K562 (cell line): ENCODE data around the gene ARRDC5. TPM values are rescaled to one million over a fixed set of nuclear protein-coding genes. Genes with fewer than 3 reads are reported as not detected.
"Not testable (repeated sequence)": the region's sequence is repeated elsewhere in the genome, so short reads cannot be mapped to it uniquely, and the experiment has no call there.

ENCODE experiments used
- ATAC-seq: fragments of 200-7000 bp; cut with Tn5 transposase; 3 replicates; pipeline ENCODE4 v1.9.1; 2020; ENCODE audit warnings: moderate library complexity
- BruUV-seq: library from RNA; stranded (reverse); fragments of 400-500 nt; replicated peaks from 2 replicates; lab custom pipeline; 2021; lab: Mats Ljungman, UMichigan
- CTCF ChIA-PET: fragments of 300-600 bp; formaldehyde crosslinking; extraction: SDS; loops from one replicate; lab custom pipeline; 2021; ENCODE audit warnings: low intra/inter-chr PET ratio; lab: Yijun Ruan, JAX
- POLR2A ChIA-PET: fragments of 300-600, 350-650 bp; sonication (Branson Sonifier 250); formaldehyde crosslinking; extraction: SDS; loops from one replicate; lab custom pipeline; 2021; ENCODE audit warnings: antibody characterized with exemption, inconsistent platforms; lab: Yijun Ruan, JAX
- DNase-seq, 4 experiments: peaks; one replicate each; pipeline versions ENCODE4 v3.0.0 to v3.0.0-alpha.2; 2011 to 2018; ENCODE audit warnings: low spot score in 3 of 4, mixed read lengths in 3 of 4; ENCODE audit errors: extremely low read depth in 1 of 4
- FAIRE-seq: peaks from 2 replicates; lab custom pipeline; 2011; peaks lifted over from hg19 to GRCh38; lab: Jason Lieb, UNC
- H2AFZ ChIP-seq: 2 replicates; pipeline ENCODE4 v1.6.0; 2011; ENCODE audit warnings: low read depth, low read length, control low read depth, inconsistent platforms
- H3K27ac ChIP-seq: fragments of 200-600 bp; 3 replicates; pipeline ENCODE4 v1.8.0; 2011; ENCODE audit warnings: low read depth, mild to moderate bottlenecking, control low read depth, inconsistent platforms, low read length, moderate library complexity, mixed read lengths; ENCODE audit errors: extremely low read depth
- H3K27me3 ChIP-seq, 2 experiments: fragments of 300-600 bp in 1 of 2; 2 replicates in 1 of 2; 3 replicates in 1 of 2; pipeline versions ENCODE4 v1.6.0 to v1.8.0; 2011; ENCODE audit warnings: inconsistent platforms in 2 of 2, low read length in 2 of 2, mild to moderate bottlenecking in 1 of 2, mixed read lengths in 1 of 2, moderate library complexity in 1 of 2; ENCODE audit not compliant: control insufficient read depth in 2 of 2, insufficient read depth in 2 of 2
- H3K36me3 ChIP-seq: fragments of 300-600 bp; 3 replicates; pipeline ENCODE4 v1.8.0; 2011; ENCODE audit warnings: mild to moderate bottlenecking, low read length, inconsistent platforms; ENCODE audit not compliant: control insufficient read depth, insufficient read depth
- H3K4me1 ChIP-seq, 2 experiments: fragments of 200-600 bp in 1 of 2; replicated peaks in 1 of 2; 2 replicates in 1 of 2; 3 replicates in 1 of 2; pipeline versions ENCODE4 v1.5.1 to v1.8.0; 2011; ENCODE audit warnings: inconsistent platforms in 2 of 2, low read length in 2 of 2, mild to moderate bottlenecking in 1 of 2, mixed read lengths in 1 of 2, moderate library complexity in 1 of 2; ENCODE audit not compliant: control insufficient read depth in 2 of 2, insufficient read depth in 2 of 2
- H3K4me2 ChIP-seq: 2 replicates; pipeline ENCODE4 v1.6.1; 2011; ENCODE audit warnings: low read length, control low read depth, inconsistent platforms, mixed read lengths; ENCODE audit not compliant: insufficient read depth
- H3K4me3 ChIP-seq: fragments of 200-600 bp; sonication (generic), shearing (Covaris generic); 2 replicates; pipeline ENCODE4 v1.5.1; 2016; ENCODE audit warnings: control low read depth, inconsistent platforms
- H3K79me2 ChIP-seq: fragments of 200-600 bp; 3 replicates; pipeline ENCODE4 v1.8.0; 2011; ENCODE audit warnings: low read length, inconsistent platforms; ENCODE audit not compliant: control insufficient read depth, insufficient read depth
- H3K9ac ChIP-seq, 2 experiments: 2 replicates each; pipeline versions ENCODE4 v1.6.0 to v1.6.1; 2011; ENCODE audit warnings: low read depth in 2 of 2, low read length in 2 of 2, control low read depth in 1 of 2, inconsistent platforms in 1 of 2, mild to moderate bottlenecking in 1 of 2, mixed read lengths in 1 of 2; ENCODE audit not compliant: insufficient read depth in 1 of 2
- H3K9me1 ChIP-seq: one replicate; pipeline ENCODE4 v1.6.0; 2011; ENCODE audit warnings: inconsistent platforms, mild to moderate bottlenecking, low read length, moderate library complexity; ENCODE audit not compliant: control insufficient read depth, insufficient read depth
- H3K9me3 ChIP-seq: replicated peaks from 2 replicates; pipeline ENCODE4 v1.5.1; 2011; ENCODE audit warnings: low read depth, low read length, inconsistent platforms; ENCODE audit not compliant: control insufficient read depth, insufficient read depth
- H4K20me1 ChIP-seq: replicated peaks from 2 replicates; pipeline ENCODE4 v1.6.1; 2011; ENCODE audit warnings: low read length, inconsistent platforms, mixed read lengths; ENCODE audit not compliant: control insufficient read depth, insufficient read depth
- PHF20 ChIP-seq: fragments of 450-650 bp; IDR thresholded peaks from 2 replicates; pipeline ENCODE4 v1.6.1; 2018; ENCODE audit not compliant: partially characterized antibody
- ZNF699 ChIP-seq: fragments of 250-450 bp; sonication (Bioruptor Pico); IDR thresholded peaks from 2 replicates; pipeline ENCODE4 v1.8.0; 2021; ENCODE audit warnings: mild to moderate bottlenecking, moderate library complexity; ENCODE audit not compliant: insufficient replicate concordance
- WGBS: fragments of 100-300 bp; shearing (Covaris generic); methylation state at CpG from one replicate; pipeline ENCODE4 v1.1.6; 2016; ENCODE audit warnings: low coverage, mixed read lengths; ENCODE audit not compliant: insufficient coverage; ENCODE audit errors: missing lambda C conversion rate; 5-methylcytosine and 5-hydroxymethylcytosine counted together
- in situ Hi-C: fragments of 300-500 bp; cut with MboI; formaldehyde crosslinking; loops from 4 replicates; pipeline ENCODE4 v1.15.0; 2018; ENCODE audit warnings: inconsistent platforms, mixed read lengths
- intact Hi-C: fragments of 100-400 bp; cut with micrococcal nuclease; formaldehyde crosslinking; loops from 2 replicates; pipeline ENCODE4 v1.14.2; 2022
- polyA plus RNA-seq, 8 experiments: library from polyadenylated mRNA; depleted of rRNA in 4 of 8; stranded (reverse) in 5 of 8; unstranded in 3 of 8; fragments of >200 nt; fragmentation: Nextera tagmentation in 2 of 8; fragmentation: Illumina TruSeq in 1 of 8; extraction: Ambion mirVana in 2 of 8; extraction: Trizol in 1 of 8; gene quantifications; 2 replicates each; pipeline versions ENCODE4 v1.2.1 to v1.2.3, GENCODE V29; 2011 to 2014; ENCODE audit warnings: inconsistent platforms in 1 of 8, missing spikeins in 1 of 8
- total RNA-seq, 7 experiments: library from RNA; depleted of rRNA in 6 of 7; stranded (reverse); fragments of >200 nt in 6 of 7; fragmentation: Illumina TruSeq in 2 of 7; extraction: Trizol in 2 of 7; gene quantifications; 2 replicates each; pipeline versions ENCODE4 v1.2.1 to v1.2.3, GENCODE V29; 2011 to 2021; ENCODE audit warnings: low replicate concordance in 1 of 7

ARRDC5 gene
- total and polyA plus RNA-seq, 9 of the 15 experiments (the other 6 are each of a cell fraction or from before 2014, with no cell fraction given): not detected

GRCh38 chr19:4951656-4952055, 49.0 kb upstream of the ARRDC5 start:
- ChIA-PET POLR2A (interaction anchor here (0.8 kb wide), 1 partner anchor 17 kb away, joined by 3 read pairs; the partner anchor contains the start of gene KDM4B), CTCF (no interaction called here)
- Histone ChIP-seq H3K4me3 (no peak overlapping the region), H3K79me2 (no peaks in the 10 kb centered on the region), H3K27me3 (no peaks in the 10 kb centered on the region), H3K27ac (no peak overlapping the region), H3K4me2 (no peak overlapping the region), H3K9me1 (no peaks in the 10 kb centered on the region), H3K9ac (no peak overlapping the region), H3K9me3 (no peaks in the 10 kb centered on the region), H4K20me1 (no peaks in the 10 kb centered on the region), H2AFZ (no peak overlapping the region), H3K4me1 (no peaks in the 10 kb centered on the region; a peak in 1 of 5 replicates), H3K36me3 (peaks cover 85% of the 10 kb centered on the region; the same call in 2 of the 3 replicates)
- TF ChIP-seq PHF20 (no peak), ZNF699 (CRISPR knock-in tag) (no peak)
- intact Hi-C loops: no loop called here
- BruUV-seq: no TSS peak
- FAIRE-seq (no peak), DNase-seq (no peak), ATAC-seq (no peak)
- WGBS: 97% methylated on average over 11 of the region's 11 CpGs
- in situ Hi-C loops: no loop called here

GRCh38 chr19:4950650-4951049, 48.0 kb upstream of the ARRDC5 start:
- POLR2A ChIA-PET: interaction anchor here (1.0 kb wide), 1 partner anchor 23 kb away, joined by 3 read pairs; no protein-coding TSS in a partner anchor
- intact Hi-C loops, ATAC-seq, H2AFZ ChIP-seq, H3K4me2 ChIP-seq, H3K9me1 ChIP-seq, DNase-seq, H3K9me3 ChIP-seq, FAIRE-seq, H3K79me2 ChIP-seq, H3K9ac ChIP-seq, H4K20me1 ChIP-seq, H3K27me3 ChIP-seq, in situ Hi-C loops, BruUV-seq, H3K27ac ChIP-seq, H3K4me3 ChIP-seq, H3K4me1 ChIP-seq, CTCF ChIA-PET: not testable (repeated sequence)
- 76% methylated on average over 9 of the region's 23 CpGs for WGBS
- peaks cover 88% of the 10 kb centered on the region; the same call in 2 of the 3 replicates for H3K36me3 ChIP-seq

GRCh38 chr19:4941638-4942169, 39.0 kb upstream of the ARRDC5 start:
- H3K4me1 ChIP-seq, H3K4me2 ChIP-seq, H3K9ac ChIP-seq, H3K9me1 ChIP-seq, DNase-seq, H3K9me3 ChIP-seq, H3K4me3 ChIP-seq, CTCF ChIA-PET, H4K20me1 ChIP-seq, H2AFZ ChIP-seq, ATAC-seq, POLR2A ChIA-PET, BruUV-seq, FAIRE-seq, H3K27ac ChIP-seq, H3K79me2 ChIP-seq, H3K27me3 ChIP-seq, in situ Hi-C loops, intact Hi-C loops: not testable (repeated sequence)
- H3K36me3 ChIP-seq: peaks cover 84% of the 10 kb centered on the region; the same call in 2 of the 3 replicates
- WGBS: 97% methylated on average over 24 of the region's 35 CpGs
